CD4-positive, alpha-beta T cell treated with Interferon alpha-2 for 1 hour (primary cell): Measurements from ENCODE around the gene SAV1.
A peak's percentile ranks its signal among the peaks of the same experiment; 100 is the strongest.
"Not testable (repeated sequence)": the region's sequence is repeated elsewhere in the genome, so short reads cannot be mapped to it uniquely, and the experiment has no call there.

Experiments used
- DNase-seq, 2 donors: peaks; one replicate each; pipeline ENCODE4 v3.0.0-alpha.2; 2020 to 2022

Gene SAV1

DNA sequence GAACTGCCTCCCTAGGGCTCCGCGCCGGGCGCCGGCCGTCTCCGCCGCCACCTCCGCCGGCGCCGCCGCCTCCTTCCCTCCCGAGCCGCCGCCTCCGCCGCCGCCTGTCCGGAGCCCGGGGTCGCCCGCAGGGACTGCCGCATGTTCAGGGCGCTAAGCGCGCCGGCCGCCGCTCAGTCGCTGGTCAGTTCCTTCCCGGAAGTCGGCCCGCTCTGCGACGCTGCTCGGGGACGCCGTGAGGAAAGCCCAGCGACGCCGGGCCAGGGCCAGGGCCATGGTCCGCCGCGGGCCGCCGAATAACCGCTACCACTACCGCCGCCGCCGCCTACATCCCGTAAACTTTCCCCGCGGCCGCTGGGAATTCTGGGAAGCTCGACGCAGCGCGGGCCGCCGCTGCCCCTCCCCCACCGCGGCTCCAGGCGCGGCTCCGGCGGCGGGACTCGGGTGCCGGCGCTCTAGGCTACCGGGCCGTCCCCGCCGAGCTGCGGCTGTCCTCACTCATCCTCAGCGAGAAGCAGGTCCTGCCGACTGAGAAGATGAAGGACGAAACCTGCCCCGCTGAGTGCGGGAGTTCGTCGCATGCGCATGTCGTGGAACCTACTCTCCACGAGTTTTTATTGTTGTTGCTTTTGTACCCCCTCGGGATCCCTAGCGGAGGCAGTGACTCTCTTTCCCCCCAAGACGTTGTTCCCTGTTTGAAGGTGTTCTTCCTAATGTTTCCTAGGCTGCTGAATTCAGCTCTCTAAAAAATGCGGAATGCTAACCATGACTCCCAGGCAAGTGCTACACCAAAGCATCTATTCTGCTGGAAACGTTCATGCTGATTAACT, at the start of gene SAV1:
TSS of gene SAV1 (minus strand) at position 311 of the 830 bp plus-strand sequence. CDS start 339 bp downstream, outside the sequence.
- DNase-seq = peak; percentile 51 to 62

DNA sequence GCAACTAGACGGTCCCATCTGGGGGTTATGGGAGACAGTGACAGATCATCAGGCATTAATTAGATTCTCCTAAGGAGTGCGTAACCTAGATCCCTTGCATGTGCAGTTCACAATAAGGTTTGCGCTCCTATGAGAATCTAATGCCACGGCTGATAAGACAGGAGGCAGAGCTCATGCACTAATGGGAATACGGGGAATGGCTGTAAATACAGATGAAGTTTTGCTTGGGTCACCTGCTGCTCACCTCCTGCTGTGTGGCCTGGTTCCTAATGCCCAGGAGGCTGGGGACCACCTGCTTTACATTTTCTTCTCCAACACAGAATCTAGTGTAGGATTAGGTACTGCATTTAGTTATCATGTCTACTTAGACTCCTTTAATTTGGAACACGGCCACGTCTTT, 49.7 kb upstream of the SAV1 start:
- no peak for DNase-seq

DNA sequence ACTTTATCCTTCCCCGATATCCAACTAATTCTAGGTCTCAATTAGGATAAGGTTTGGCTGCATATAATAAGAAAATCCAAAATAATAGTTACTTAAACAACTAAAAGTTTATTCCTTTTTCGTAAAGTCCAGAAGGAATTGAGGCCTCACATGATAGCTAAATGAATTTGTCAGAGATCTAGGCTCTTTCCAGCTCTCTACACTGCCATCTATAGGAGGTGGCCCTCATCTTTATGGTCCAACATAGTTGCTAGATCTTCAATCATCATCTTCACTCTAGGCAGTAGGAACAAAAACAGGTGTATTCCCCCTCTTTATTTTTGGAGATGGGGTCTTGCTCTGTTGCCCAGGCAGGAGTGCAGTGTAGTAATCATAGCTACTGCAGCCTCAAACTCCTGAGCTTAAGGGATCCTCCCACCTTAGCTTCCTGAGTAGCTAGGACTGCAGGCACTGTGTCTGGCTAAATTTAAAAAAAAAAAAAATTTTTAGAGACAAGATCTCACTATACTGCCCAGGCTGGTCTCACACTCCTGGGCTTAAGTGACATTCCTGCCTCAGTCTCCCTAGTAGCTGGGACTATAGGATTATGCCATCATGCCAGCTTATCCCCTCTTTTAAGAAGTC, 46.5 kb upstream of the SAV1 start:
- DNase-seq = peak in 1 of 2 donors; percentile 32

DNA sequence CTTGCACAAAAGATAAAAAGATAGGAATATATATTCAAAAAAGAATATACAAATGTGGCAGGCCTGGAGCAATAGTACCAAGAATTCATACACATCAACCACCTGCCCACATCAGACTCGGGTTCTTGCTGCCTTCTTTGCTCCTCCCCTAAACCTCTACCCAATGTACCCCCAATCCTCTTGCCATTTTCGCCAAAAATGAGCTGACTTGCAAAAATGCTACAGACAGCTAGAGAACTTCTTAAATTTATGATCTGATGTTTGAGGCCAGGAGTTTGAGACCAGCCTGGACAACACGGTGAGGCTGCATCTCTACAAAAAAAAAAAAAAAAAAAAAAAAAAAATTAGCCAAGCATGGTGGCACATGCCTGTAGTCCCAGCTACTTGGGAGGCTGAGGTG, 42.9 kb upstream of the SAV1 start:
- no peak for DNase-seq

DNA sequence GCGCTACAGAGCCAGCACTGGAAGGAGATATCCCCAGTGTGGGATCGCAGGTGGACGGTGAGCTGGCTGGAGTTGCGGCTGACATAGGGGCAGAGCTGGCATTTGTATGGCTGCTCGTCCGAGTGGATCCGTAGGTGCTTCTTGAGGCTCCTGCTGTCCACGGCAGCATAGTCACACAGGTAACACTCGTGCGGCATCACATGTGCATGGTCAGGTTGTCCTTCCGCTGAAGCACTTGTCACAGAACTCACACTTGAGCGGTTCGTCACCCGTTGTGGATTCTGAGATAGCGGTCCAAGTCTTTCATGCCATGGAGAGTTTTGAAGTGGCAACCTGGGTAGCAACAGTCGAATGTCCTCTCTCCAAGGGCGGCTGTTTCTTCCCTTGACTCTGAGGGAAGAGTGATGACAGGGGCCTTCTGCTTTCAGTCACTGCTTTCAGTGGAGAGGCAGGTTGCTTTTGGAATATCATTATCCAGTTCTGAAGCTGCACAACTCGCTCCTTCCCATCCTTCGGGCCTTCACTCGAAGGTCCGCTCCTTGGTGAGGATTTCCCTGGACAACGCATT, 37.0 kb upstream of the SAV1 start:
- DNase-seq = no peak

DNA sequence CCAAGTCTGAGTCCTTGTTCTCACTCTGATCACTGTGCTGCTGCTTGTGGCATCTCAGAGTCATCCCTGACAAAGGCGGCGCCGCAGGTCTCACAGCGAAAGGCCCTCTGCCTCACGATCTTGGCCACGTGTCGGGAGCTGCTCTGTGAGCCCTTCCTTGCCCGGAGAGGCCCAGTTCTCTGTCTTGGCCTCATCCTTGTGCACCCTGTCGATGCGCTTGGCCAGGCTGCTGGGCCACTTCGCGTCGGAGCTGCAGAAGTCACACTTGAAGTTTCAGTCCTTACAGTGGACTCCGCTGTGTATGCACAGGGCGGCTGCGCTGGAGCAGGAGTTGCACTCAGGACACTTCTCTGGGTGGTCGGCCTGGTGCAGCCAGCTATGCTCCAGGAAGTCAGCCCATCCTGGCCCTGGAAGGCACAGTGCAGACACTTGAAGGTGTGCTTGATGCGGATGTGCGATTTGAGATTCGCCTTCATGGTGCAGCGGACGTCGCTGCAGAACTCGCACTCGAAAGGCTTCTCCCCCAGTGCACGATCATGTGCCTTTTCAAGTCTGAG, 36.4 kb upstream of the SAV1 start:
- DNase-seq = no peak

DNA sequence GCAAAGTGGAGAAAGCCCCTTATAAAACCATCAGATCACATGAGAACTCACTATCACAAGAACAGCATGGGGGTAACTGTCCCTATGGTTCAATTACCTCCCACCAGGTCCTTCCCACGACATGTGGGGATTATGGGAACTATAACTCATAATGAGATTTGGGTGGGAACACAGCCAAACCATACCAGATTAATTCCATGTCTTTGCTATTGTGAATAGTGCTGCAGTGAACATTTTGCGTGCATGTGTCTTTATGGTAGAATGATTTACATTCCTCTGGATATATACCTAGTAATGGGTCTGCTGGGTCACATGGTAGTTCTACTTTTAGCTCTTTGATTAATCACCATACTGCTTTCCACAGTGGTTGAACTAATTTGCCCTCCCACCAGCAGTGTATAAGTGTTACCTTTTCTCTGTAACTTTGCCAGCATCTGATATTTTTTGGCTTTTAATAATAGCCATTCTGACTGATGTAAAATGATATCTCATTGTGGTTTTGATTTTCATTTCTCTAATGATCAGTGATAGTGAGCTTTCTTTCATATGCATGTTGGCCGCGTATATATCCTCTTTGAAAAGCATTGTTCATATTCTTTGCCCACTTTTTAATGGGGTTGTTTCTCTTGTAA, 29.7 kb upstream of the SAV1 start:
- DNase-seq = no peak

DNA sequence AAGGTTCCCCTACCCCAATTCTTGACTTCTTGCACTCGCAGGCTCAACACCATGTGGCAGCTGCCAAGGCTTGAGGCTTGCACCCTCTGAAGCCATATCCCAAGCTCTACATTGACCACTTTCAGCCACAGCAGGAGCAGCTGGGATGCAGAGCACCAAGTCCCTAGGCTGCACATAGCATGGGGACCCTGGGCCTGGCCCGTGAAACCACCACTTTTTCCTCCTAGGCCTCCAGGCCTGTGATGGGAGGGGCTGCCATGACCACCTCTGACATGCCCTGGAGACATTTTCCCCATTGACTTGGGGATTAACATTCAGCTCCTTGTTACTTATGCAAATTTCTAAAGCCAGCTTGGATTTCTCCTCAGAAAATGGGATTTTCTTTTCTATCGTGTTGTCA, 26.2 kb upstream of the SAV1 start:
- not testable (repeated sequence) for DNase-seq

DNA sequence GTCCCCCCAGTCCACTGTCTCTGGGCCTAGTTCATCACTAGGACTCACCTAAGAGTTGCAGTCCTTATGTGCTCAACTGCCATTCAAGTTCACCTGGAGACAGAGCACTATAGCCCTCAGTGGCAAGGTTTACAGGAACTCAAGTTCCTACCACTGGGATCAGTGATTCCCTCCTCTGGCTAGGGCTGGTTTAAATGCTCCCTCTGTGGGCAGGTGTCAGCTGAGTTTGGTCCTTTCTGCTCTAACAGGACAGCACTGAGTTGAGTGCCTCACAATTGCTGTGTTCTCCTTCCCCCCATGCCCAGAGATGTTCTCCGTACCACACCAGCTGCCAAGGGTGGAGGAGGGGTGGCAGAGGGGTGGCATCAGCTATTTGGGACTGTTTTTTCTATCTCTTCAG, 20.8 kb upstream of the SAV1 start:
- no peak for DNase-seq

DNA sequence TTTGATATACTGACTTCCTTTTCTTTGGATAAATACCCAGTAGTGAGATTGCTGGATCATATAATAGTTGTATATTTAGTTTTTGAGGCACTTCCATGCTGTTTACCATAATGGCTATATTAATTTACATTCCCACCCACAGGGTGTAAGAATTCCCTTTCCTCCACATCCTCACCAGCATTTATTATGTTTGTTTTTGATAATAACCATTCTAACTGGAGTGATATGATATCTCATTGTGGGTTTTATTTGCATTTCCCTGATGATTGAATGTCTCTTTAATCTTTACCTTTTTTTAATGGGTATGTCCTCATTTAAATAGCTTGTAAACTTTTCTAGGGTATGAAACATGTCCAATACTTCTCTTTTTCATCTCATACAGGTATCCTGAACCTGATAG, 11.6 kb upstream of the SAV1 start:
- no peak for DNase-seq

DNA sequence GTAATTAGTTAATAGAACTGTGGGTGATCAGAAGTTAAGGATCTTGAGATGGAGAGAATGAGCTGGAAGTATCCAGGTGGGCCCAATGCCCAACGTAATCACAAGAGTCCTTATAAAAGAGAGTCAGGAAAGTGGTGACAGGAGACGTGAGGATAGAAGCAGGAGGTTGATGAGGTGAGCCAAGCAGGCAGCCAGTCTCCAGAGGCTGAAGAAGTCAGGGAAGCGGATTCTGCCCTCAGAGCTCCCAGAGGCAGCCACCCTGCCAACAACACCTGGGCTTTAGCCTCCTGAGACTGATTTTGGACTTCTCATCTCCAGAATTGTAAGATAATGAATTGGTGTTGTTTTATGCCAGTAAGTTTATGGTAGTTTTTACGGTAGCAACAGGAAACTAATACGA, 10.1 kb upstream of the SAV1 start:
- no peak for DNase-seq

DNA sequence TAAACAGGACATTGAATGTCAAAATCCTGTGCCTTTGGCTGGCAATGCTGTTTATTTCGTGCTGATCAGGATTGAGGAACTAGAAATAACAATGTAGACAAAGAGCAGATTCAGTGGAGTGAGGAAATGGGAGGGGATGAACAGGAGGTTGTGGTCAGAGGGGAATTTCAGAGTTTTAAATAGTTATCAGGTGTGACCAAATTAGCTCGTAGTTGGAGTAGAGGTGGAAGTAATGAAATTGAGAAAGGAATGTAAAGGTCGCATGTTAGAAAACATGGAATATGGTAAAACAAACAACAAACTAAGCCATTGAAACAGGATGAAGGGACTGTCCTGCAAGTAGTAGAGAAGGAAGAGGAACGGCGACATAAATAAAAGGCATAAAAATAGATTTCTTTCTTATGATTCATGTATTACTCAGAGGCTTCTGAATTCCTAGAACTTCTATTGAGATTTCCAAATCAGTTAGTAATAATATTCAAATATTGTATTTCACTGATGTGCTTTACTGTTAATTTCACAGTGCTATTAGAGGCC, 9.5 kb upstream of the SAV1 start:
- no peak for DNase-seq

DNA sequence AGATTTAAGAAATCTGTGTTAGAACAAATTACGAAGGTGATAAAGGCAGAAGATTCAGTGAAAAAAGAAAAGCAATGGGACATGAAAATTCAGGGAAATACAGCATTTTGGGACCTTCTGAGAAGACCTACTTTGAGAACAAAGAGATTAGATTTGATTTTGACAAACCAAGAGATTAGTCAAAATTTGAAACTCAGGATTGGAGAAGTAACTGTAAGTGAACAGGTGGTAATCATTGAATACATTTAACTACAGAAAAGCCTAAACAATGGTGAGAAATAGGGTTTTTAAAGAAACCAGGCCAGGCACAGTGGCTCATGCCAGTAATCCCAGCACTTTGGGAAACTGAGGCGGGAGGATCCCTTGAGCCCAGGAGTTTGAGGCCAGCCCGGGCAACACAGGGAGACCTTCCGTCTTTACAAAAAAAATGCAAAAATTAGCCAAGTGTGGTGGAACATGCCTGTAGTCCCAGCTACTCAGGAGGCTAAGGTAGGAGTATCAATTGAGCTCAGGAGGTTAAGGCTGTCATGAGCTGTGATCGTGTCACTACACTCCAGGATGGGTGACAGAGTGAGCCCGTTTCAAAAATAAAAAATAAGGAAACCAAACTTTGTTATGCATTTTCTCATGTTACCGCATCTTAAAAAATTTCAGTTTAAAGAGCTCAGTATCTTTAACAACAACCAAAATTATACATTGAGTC, 8.9 kb upstream of the SAV1 start:
- DNase-seq = no peak

DNA sequence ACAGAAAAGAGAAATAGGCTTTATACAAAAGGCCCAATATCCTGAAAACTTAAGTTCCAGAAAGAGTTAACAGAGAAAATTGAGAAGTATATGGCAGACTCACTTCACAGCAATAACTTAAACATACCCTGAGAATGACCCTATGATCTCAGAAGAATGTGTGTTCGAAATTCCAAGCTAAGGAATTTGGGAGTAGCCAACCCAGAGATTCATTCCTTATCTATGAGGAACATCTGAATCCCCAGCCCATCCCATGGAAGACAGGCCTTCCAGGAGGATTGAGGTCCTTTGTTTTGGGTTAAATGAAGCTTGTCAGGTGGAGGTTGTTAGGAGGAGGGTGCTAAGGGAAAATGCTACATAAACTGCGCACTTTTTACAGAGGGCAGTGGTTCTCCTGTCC, 7.5 kb upstream of the SAV1 start:
- DNase-seq = no peak

DNA sequence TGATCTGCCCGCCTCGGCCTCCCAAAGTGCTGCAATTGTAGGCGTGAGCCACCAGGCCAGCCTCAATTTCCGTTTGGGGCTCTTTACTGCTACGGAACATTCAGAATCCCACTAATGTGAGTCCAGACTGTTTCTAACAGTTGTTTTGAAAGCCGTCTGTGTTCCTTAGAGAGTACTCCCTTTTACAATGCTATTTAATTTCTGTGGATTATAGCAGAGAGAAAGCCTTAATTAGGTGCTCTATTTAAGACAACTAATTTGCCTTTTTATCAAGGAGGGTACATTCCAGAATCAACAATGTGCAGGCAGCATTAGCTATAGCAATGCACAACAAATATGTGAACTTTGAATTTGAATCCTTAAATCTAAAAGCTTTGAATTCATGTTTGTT, 2.8 kb upstream of the SAV1 start:
- DNase-seq = no peak

DNA sequence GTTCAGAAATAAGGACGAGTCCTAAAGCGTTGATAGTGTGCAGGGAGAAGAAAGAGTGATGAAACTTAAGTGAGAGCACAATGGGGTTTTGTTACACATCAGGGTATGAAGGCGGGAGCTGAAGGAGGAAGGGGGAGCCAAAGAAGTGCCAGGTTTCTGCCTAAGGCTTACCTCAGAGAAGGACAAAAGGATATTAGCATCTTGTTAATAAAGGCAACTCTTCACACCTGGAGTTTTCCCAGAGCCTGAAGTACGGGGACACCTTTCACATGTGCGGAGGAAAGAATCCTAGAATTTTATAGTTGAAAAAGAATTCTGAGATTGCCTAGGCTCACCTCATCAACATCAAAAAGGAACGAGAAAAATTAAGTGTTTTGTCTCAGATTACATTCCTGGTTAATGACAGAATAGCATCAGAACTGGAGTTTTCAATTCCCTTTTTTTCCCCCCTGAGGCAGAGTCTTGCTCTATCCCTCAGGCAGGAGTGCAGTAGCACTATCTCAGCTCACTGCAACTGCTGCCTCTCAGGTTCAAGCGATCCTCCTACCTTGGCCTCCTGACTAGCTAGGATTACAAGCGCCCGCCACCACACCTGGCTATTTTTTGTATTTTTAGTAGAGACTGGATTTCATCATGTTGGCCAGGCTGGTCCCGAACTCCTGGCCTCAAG, 2.2 kb upstream of the SAV1 start:
- no peak for DNase-seq

DNA sequence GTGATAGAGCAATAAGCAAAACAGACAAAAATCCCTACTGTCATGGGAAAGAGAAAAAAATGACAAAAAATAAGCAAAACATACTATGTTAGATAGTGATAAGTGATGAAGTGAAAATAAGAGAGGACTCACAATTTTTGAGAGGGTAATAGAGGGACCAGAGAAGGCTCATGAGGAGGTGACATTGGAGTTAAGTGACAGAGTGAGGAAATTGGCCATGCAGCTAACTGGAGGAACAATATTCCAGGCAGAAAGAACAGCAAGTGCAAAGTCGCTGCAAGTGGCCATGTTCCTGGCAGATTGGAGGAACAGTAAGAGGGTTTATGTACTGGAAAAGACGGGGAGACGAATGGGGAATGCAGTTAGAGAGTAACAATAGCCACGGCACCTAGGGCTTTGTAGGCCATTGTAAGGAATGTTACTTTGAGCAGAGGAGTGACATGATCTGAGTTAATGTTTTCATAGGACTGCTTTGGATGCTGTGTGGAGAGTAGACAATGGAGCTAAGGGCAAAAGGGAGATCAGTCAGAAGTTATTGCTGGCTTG, 1.4 kb upstream of the SAV1 start:
- DNase-seq = no peak

DNA sequence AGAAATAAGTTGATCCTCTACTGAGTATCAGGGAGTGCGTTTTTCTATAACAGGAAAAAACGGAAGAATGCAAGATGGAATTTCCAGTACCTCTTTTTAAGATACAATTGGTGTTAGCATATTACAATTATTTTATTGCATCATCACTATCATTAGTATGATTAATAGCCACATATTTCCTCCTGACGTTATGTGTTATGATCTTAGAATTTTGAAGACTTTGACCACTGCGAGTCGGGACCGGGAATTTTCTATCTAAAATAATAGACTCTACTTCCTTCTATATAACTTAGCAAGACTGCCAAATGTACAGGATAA, 679 bp upstream of the SAV1 start:
- DNase-seq = no peak

DNA sequence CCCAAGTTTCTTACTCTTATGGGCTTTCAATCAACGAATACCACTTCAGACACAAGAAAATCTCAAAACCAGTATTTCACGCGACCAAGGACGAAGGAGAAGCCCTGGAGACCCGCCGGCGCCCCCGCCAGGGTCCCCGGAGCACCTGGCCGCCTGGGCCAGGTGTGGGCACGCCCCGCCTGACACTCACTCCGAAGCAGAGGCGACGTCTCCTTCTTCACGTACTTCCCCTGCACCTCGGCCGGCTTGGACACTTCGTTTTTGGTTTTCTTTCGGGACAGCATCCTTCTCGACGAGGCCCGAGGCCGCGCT, 466 bp downstream of the SAV1 start:
- peak; percentile 38 for DNase-seq

DNA sequence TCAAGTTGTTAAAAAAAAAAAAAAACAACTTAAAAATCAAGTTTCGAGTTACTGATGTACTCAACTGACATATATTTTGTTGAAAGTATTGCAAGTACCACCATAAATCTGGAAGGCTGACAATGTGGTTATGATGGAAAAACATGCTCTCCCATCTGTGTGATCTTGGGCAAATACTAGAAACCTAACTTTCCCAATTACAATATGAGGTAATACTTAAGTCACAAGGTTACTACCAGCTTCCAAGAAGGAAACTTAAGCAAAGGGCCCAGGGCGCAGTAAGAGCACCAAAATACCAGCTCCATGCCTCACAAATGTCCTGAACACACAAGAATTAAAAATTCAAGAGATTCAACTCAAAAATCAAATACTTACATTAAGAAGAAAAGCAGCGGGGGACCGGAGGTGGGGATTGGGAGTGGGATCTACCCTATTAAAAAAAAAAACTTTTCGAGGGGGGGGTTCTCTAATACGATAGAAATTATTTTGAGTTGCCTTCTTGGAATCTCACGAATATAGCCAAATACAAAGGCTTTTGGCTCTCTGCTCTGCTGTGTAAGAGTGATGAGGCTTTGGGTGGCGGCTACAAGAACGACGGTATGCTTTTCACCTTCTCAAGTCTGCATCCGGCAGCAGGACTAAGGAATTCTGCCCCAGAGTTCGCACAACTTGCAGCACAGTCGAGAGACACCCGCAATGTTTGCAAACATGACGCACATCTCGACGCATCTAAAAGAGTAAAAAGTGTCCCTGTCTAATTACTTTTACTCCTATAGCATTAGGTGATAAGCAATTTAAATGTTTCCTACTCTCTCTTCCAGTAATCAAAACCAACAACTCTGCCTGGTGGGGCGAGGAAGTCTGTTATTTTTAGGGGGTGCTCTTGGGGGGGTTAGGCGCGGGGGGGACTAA, 1.1 kb downstream of the SAV1 start:
- peak; percentile 26 to 29 for DNase-seq

DNA sequence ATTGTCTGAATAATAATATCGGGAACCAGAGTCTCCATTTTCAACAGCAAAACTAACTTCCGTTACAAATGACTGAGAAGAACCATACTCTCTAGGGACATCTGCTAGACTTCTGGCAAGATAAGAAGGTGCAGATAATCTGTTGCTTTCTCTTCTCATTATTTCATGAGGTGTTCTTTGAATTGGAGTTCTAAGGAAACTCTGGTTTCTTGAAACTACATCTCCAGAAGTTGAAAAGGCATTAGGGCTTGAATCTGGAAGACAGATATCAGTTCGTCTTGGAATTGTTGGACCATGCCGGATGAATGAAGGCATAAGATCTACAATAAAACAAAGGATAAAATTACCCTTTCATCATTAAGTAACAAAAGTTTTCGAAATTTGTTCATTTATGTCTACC, 2.8 kb downstream of the SAV1 start:
- not testable (repeated sequence) for DNase-seq
